ENCODE measurements around the gene MRPL32. TPM values are rescaled to one million over a fixed set of nuclear protein-coding genes. Genes with fewer than 3 reads are reported as not detected.

MRPL32 gene
- total RNA-seq, 3 donors from 2014 or later (not counting 1 experiment from before 2014, with no cell fraction given) = 22.5 to 36.9 (median 32.6) TPM

Other genes with a start within 250 kb of the MRPL32 start
- 1 to 10 TPM; 3.9 to 5.2 (median 5.1) TPM for gene C7orf25, start 20.3 kb upstream of the MRPL32 start, total RNA-seq
- gene PSMA2, start 202 bp upstream of the MRPL32 start, total RNA-seq = 10 to 100 TPM; 46.5 to 55.6 (median 48.3) TPM
- not detected for gene HECW1, start 180.3 kb downstream of the MRPL32 start, total RNA-seq